Measurements from ENCODE around the gene ZNF280D.

DNA sequence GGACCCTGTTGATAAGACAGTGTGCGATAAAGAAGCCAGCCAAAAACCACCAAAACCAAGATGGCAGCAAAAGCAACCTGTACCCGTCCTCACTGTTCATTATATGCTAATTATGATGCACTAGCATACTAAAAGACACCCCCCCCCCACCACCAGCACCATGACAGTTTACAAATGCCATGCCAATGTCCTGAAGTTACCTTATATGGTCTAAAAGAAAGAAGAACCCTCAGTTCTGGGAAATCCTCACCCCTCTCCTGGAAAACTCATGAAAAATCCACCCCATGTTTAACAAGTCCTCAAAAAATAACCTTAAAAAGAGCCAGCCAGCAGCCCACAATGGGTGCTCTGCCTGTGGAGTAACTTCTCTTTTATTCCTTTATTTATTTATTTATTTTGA lies 48.4 kb upstream of the ZNF280D start:
- no peak for TF ChIP-seq TAF1 (IDR thresholded peaks at IDR 0.05; ENCODE audit: borderline replicate concordance, insufficient read depth, low read length)
- TF ChIP-seq REST (IDR thresholded peaks at IDR 0.05; ENCODE audit: insufficient read depth in 1 of 2, low read depth in 2 of 2, low read length in 2 of 2), result no peak
- no peak for TF ChIP-seq POLR2AphosphoS5 (IDR thresholded peaks at IDR 0.05; ENCODE audit: low read depth, low read length)
